Panc1 (cell line): ENCODE data around the gene SAP30BP.

Source experiments
- TF ChIP-seq, protein P1 (sequence below): fragments of 450-650 bp; IDR thresholded peaks from 2 replicates; pipeline ENCODE4 v1.5.1; 2017; ENCODE audit warnings: mild to moderate bottlenecking
- TF ChIP-seq, protein P2 (sequence below), 2 experiments: IDR thresholded peaks; 2 replicates each; pipeline ENCODE4 v1.6.1; 2011 to 2012; ENCODE audit warnings: low read depth in 2 of 2, control low read depth in 1 of 2, low read length in 1 of 2, mild to moderate bottlenecking in 1 of 2, moderate library complexity in 1 of 2; ENCODE audit not compliant: insufficient read depth in 1 of 2

DNA sequence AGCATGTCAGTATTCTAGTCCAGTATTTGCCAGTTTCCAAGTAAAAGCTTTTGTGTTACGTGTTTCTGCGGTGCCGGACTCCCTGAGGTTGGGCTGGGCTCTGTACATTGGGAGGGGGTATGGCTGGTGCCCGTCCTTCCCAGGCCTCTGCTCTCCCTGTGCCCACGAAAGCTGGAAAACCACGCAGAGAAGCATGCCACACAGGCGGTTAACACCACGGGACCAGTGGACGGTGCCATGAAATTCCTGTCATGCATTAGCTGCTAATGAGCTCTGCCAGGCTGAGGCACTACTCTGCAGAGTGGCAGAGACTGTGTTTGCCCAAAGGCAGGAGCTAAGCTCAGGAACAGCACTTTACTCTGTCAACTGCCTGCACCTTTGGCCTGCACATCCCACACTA lies 25.8 kb upstream of the SAP30BP start:
- TF ChIP-seq, protein P1, sequence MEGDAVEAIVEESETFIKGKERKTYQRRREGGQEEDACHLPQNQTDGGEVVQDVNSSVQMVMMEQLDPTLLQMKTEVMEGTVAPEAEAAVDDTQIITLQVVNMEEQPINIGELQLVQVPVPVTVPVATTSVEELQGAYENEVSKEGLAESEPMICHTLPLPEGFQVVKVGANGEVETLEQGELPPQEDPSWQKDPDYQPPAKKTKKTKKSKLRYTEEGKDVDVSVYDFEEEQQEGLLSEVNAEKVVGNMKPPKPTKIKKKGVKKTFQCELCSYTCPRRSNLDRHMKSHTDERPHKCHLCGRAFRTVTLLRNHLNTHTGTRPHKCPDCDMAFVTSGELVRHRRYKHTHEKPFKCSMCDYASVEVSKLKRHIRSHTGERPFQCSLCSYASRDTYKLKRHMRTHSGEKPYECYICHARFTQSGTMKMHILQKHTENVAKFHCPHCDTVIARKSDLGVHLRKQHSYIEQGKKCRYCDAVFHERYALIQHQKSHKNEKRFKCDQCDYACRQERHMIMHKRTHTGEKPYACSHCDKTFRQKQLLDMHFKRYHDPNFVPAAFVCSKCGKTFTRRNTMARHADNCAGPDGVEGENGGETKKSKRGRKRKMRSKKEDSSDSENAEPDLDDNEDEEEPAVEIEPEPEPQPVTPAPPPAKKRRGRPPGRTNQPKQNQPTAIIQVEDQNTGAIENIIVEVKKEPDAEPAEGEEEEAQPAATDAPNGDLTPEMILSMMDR, result no peak
- TF ChIP-seq, protein P2, sequence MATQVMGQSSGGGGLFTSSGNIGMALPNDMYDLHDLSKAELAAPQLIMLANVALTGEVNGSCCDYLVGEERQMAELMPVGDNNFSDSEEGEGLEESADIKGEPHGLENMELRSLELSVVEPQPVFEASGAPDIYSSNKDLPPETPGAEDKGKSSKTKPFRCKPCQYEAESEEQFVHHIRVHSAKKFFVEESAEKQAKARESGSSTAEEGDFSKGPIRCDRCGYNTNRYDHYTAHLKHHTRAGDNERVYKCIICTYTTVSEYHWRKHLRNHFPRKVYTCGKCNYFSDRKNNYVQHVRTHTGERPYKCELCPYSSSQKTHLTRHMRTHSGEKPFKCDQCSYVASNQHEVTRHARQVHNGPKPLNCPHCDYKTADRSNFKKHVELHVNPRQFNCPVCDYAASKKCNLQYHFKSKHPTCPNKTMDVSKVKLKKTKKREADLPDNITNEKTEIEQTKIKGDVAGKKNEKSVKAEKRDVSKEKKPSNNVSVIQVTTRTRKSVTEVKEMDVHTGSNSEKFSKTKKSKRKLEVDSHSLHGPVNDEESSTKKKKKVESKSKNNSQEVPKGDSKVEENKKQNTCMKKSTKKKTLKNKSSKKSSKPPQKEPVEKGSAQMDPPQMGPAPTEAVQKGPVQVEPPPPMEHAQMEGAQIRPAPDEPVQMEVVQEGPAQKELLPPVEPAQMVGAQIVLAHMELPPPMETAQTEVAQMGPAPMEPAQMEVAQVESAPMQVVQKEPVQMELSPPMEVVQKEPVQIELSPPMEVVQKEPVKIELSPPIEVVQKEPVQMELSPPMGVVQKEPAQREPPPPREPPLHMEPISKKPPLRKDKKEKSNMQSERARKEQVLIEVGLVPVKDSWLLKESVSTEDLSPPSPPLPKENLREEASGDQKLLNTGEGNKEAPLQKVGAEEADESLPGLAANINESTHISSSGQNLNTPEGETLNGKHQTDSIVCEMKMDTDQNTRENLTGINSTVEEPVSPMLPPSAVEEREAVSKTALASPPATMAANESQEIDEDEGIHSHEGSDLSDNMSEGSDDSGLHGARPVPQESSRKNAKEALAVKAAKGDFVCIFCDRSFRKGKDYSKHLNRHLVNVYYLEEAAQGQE (IDR thresholded peaks at IDR 0.05; ENCODE audit: insufficient read depth in 1 of 2, low read depth in 2 of 2, low read length in 1 of 2), result no peak
